HG03039 (cell line): ENCODE results near the gene IRF2BP2.

Experiments
- ATAC-seq: cut with Tn5 transposase; IDR thresholded peaks from one replicate; pipeline ENCODE4 v1.9.1; 2021; ENCODE audit warnings: mild to moderate bottlenecking, moderate library complexity; ENCODE audit not compliant: unreplicated experiment

Gene IRF2BP2

DNA sequence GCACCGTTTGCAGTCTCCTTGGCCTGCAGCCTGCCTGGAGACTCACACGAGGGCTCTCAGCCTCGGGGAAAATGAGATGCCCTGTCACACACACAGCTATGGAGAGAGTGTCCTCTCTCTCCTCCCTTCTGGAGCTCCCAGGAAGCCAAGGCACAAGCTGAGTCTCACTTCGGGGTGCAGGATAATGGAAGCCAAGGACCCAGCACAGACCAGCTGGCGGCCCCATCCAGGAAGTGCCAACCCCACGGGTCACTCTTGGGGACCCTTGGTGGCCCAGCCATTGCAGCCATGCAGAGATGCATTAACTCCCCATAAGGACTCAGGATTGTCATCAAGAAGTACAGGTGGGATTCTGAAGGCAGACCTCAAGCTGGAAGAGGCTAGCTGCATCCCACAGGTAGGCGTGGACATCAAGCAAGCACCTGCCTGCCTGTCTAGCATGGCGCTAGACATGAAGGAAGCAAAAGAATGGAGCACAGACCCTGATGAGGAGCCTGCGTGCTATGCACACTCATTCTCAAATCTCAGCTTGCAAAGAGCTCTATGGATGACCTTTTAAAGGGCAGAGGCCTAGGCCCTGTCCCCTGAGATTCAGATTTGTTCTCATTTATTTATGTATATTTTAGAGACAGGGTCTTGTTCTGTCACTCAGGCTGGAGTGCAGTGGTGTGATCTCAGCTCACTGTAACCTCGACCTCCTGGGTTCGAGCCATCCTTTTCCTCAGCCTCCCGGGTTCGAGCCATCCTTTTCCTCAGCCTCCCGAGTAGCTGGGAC lies 49.9 kb downstream of the IRF2BP2 start:
- ATAC-seq, result no peak

DNA sequence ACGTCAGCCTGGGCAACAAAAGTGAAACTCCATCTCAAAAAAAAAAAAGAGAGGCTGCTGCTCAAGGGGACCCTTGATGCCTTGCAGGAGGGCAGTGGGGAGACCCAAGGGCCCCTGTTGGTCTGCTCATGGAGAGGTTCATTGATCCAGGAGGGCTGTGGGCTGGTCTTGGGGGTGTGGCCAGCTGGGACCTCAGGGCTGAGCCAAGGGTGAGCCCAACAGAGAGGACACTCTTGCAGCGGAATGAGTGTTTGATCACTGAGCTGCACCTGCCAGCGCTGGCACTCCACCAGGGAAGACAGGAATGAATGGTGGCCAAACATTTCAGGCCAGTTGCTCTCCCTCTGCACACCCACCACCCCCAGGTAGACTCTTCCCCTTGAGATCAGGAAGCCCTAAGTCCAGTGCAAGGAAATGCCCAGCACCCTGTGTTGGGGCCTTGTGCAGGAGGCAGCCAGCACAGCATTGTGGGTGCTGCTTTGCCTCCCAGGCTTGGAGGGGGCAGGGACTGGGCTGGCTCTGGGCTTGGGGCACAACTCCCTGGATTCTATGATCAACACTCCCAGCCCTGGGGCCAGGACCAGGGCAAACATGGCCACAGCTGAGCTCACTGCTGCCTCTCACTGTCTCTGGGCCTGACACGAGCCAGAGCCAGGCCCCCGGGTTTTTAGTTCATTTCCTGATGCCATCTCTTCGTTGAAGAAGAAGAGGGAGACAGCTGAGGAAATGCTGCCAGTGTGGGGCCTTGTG lies 50.7 kb downstream of the IRF2BP2 start:
- ATAC-seq, result no peak

DNA sequence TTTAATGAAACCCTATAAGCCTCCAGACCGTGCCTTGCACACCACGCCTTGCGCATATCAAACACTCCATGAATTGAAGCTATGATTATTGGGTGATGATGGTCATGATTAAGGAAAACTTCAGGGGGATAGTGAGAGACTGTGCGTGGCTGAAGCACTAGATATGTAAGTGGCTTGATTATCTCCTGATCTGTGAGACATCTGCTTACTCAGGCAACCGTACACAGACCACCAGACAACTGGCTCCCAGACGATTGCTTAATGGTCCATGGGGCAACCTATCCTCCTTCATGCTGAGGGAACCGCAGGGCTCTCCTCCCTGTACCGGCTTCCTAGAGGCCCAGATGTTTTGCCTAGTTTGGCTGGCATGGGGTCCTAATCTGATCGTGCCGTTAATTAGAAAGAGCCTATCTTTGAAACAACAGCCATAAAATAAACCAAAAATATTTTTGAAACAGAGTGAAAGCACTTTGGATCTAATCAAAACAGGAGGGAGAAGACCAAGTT lies 51.6 kb downstream of the IRF2BP2 start:
- ATAC-seq, result no peak

DNA sequence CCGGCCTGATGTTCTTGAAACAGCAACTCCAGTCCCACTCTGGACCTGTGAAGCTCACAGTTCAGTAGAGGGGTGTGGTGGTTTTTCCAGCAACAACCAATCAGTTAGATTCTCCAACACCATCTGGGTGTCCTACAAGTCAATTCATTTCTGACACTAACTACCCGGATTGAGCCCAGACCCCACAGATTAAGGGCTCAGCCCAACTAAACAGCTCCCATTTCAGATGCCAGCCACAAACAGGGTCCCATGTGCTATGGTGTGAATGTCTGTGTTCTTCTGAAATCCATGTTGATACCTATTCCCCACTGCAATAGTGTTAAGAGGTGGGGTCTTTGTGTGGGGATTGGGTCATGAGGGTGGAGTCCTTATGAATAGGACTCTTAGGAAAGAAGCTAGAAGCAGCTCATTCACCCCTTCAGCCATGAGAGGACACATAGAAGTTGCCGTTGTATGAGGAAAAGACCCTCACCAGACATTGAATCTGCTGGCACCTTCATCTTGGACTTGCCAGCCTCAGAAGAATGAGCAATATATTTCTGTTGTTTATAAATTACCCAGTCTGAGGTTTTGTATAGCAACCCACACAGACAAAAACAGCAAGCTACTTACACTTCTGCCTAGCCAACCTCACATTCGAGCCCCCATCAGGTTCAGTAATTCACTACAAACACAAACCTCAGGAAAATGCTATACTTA lies 53.6 kb downstream of the IRF2BP2 start:
- no peak for ATAC-seq

DNA sequence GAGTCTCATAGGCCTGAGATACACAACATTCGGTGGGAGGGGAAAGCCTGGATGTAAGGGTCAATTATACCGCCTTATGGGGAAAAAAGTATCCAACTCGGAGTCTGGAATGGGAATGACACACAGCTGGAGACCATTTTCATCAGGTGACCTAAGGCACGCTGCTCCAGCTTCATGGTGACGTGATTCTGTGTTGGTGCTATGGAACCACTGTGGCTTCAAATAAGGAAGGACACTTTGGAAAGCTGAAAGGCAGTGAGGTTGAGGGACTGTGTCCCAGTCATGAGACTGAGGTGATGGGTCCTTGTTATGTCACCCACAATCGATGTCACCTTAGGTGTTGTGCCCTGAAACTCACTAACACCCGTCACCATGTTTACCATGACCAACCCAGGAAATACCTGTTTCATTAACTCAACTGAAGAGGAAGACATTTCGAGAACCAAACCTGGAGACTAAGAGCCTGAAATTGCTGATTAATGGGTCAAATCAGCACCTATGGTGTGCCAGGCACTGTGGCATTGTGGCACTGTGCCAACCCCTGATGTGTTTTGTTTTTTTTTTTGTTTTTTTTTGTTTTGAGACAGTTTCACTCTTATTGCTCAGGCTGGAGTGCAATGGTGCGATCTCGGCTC lies 54.5 kb downstream of the IRF2BP2 start:
- ATAC-seq, result no peak

DNA sequence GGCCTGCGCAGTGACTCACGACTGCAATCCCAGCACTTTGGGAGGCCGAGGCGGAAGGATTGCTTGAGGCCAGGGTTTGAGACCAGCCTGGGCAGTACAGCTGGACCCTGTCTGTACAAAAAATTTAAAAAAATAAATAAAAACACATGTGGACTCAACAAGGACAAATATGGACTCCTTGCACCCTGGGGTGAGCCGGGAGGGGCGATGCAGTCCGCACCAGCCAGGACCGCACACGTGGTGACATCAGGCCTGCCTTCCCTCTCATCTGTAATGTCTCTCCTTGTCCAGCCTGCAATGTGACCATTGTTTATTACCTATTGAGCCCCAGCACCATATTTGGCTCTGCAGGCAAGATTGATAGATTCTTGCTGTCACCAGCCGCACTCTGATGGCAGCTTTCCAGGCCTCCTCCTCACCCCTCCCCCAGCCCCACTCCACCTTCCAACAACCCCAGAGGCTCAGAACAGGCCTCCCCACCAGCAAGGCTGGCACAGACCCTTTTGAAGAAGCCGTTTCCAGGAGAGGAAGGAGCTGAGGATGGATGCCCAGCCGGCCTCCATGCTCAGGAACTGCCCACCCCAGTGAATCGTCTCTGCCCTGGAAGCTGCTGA lies 55.2 kb downstream of the IRF2BP2 start:
- no peak for ATAC-seq
